Colonic mucosa (tissue), 4 donors: ENCODE data around the gene IRGC. TPM values are rescaled to one million over a fixed set of nuclear protein-coding genes. Genes with fewer than 3 reads are reported as not detected.
A peak's percentile ranks its signal among the peaks of the same experiment; 100 is the strongest.

Source experiments
- DNase-seq: peaks from one replicate; pipeline ENCODE4 v3.0.0-alpha.2; 2020
- H3K27ac ChIP-seq: fragments of 200-600 bp; one replicate; pipeline ENCODE4 v1.8.0; 2021
- H3K27me3 ChIP-seq: fragments of 200-600 bp; one replicate; pipeline ENCODE4 v1.8.0; 2021
- H3K36me3 ChIP-seq: fragments of 200-600 bp; one replicate; pipeline ENCODE4 v1.8.0; 2021
- H3K4me1 ChIP-seq: fragments of 200-600 bp; one replicate; pipeline ENCODE4 v1.8.0; 2021; ENCODE audit warnings: mild to moderate bottlenecking
- H3K4me3 ChIP-seq: fragments of 200-600 bp; one replicate; pipeline ENCODE4 v1.8.0; 2021
- H3K9ac ChIP-seq, 2 donors: one replicate each; pipeline ENCODE4 v1.7.0; 2013; ENCODE audit warnings: control low read depth in 2 of 2, low read depth in 2 of 2, low read length in 2 of 2
- H3K9me3 ChIP-seq: fragments of 200-600 bp; one replicate; pipeline ENCODE4 v1.8.0; 2021
- intact Hi-C: fragments of 100-400 bp; cut with DNase I; formaldehyde crosslinking; loops from one replicate; pipeline ENCODE4 v1.14.1; 2022
- total RNA-seq, 2 donors: library from RNA; stranded (reverse); fragmentation: NEBNext Ultra II Directional in 1 of 2; extraction: Animal tissue kit (Norgen Biotek cat#: 25700) in 1 of 2; gene quantifications; one replicate each; pipeline ENCODE4 v1.2.1, GENCODE V29; 2021
- TF ChIP-seq, protein P1 (sequence below): fragments of 200-600 bp; IDR thresholded peaks from one replicate; pipeline ENCODE4 v1.8.0; 2022; ENCODE audit warnings: antibody characterized with exemption, mild to moderate bottlenecking
- donor health status: healthy.
- donor health status: DM: no; HTN: no; CAD: no.
- donor health status: DM: no; HTN: no; CAD: no.

IRGC gene
- total RNA-seq, 2 donors from 2014 or later, result not detected

DNA sequence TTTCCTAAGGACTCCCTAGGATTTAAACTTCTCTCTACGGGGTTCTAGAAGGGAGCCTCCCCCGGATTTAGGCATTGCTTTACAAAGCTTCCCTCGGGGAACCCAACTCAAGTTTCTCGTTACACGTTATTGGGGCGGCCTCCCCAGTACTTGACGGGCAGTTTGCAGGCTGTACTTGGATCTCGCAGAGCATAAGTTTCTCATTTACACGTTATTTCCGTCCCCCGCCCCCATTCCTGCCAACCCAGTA, 38.3 kb downstream of the IRGC start:
- no peaks in the 10 kb centered on the region for H3K27me3 ChIP-seq
- H3K36me3 ChIP-seq, result peaks cover 7% of the 10 kb centered on the region
- H3K9ac ChIP-seq, result peak overlapping the region; percentile 92 to 93
- peaks cover 8% of the 10 kb centered on the region for H3K4me1 ChIP-seq
- no peaks in the 10 kb centered on the region for H3K9me3 ChIP-seq
- peak overlapping the region; percentile 75 for H3K4me3 ChIP-seq
- DNase-seq, result no peak
- peak overlapping the region; percentile 100 for H3K27ac ChIP-seq
- TF ChIP-seq, protein P1, sequence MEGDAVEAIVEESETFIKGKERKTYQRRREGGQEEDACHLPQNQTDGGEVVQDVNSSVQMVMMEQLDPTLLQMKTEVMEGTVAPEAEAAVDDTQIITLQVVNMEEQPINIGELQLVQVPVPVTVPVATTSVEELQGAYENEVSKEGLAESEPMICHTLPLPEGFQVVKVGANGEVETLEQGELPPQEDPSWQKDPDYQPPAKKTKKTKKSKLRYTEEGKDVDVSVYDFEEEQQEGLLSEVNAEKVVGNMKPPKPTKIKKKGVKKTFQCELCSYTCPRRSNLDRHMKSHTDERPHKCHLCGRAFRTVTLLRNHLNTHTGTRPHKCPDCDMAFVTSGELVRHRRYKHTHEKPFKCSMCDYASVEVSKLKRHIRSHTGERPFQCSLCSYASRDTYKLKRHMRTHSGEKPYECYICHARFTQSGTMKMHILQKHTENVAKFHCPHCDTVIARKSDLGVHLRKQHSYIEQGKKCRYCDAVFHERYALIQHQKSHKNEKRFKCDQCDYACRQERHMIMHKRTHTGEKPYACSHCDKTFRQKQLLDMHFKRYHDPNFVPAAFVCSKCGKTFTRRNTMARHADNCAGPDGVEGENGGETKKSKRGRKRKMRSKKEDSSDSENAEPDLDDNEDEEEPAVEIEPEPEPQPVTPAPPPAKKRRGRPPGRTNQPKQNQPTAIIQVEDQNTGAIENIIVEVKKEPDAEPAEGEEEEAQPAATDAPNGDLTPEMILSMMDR, result no peak
- intact Hi-C loops, result no loop called here

DNA sequence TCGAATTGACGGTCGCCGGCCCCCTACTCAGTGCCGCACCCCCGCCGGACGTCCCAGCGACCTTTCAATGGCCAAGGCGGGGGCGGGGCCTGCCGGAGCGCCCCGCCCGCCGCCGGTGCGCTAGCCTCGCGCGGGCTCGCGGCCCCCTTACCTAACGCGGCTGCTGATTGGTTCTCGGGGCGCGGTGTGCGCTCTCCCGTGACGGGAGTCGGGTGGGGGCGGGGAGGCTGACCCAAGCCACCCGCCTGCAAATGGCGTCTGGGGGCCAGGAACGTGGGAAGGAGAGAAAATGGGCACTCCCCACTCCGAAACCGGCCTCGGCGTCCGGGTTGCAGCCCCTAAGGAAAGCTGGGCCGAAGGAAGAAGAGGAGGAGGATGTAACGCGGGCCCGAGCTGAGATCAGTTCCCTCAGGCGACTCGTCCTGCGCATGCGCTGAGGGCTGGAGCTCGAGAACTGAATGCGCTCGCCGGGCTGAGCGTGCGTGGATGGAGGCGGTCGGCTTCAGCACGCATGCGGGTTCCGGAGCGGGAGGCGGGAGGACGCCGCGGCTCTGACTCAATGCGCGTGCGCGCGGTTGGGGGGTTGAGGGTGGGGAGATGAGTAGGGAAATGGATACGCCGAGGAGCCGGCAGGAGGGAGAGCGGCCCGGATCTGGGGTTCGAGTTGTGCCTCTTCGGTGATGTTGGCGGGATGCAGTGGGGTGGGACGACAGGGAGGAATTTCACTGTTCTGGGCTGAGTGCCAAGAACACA, 38.8 kb downstream of the IRGC start, which contains the start of gene SMG9:
SMG9 (minus strand) TSS at position 460 of the 753 bp plus-strand sequence. CDS start 4,221 bp downstream, outside the sequence.
- Histone ChIP-seq H3K27me3 (no peaks in the 10 kb centered on the region), H3K36me3 (peaks cover 5% of the 10 kb centered on the region), H3K9me3 (no peaks in the 10 kb centered on the region), H3K27ac (peak within 1 kb of the TSS; percentile 100), H3K9ac (peak within 1 kb of the TSS; percentile 92 to 93), H3K4me3 (peak within 1 kb of the TSS; percentile 75), H3K4me1 (peaks cover 8% of the 10 kb centered on the region)
- TF ChIP-seq, protein P1, result no peak
- DNase-seq, result peak; percentile 98
- intact Hi-C loops, result no loop called here

DNA sequence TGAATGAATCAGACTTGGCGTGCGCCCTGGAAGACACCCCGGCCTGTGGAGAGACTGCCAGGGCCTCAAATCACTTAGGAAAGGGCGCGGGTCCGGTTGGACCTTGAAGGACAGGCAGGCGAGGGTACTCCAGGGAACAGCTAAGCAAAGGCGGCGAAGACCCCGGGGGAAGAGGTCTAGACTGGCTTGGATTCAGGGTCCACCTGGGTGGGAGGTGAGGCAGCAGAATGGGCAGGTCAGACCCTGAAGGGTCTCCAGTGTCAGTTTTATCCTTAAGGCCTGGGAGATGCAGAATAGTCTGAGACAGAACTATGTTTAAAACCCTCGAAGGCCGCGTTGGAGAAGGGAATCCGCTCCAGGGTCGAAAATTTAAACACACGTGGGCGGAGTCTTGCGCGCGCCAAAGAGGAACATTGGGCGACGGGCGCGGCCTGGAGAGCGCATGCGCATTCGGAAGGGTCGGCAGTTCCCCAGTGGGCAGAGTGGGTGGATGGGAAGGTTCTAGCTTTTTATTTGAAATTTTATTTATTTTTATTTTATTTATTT, 39.5 kb downstream of the IRGC start:
- H3K27me3 ChIP-seq, result no peaks in the 10 kb centered on the region
- H3K4me3 ChIP-seq, result peak overlapping the region; percentile 75
- no peaks in the 10 kb centered on the region for H3K36me3 ChIP-seq
- peak; percentile 90 for DNase-seq
- TF ChIP-seq, protein P1, result no peak
- H3K9me3 ChIP-seq, result no peaks in the 10 kb centered on the region
- H3K27ac ChIP-seq, result peak overlapping the region; percentile 100
- intact Hi-C loops, result no loop called here
- peaks cover 8% of the 10 kb centered on the region for H3K4me1 ChIP-seq
- H3K9ac ChIP-seq, result peak overlapping the region; percentile 92 to 93

DNA sequence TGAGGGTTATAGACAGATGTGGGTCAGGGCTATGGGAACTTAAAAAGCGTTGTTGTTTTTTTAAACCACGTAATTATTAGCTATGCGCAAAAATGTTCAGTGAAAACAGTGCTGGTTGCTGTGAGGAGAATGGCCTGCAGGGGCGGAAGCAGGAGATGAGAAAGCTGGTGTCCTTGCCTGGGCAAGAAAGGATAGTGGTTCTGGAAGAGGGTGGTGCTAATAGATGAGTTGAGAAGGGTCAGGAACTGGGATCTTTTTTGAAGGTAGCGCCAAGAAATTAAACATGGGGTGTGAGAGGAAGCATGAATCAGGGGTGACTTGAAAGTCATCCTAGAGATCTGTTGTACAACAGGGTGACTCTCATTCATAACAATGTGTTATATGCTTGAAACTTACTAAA, 43.6 kb downstream of the IRGC start:
- TF ChIP-seq, protein P1, result no peak
- Histone ChIP-seq H3K4me3 (no peak overlapping the region), H3K36me3 (no peaks in the 10 kb centered on the region), H3K9ac (no peak overlapping the region), H3K4me1 (peaks cover under 1% of the 10 kb centered on the region), H3K27me3 (no peaks in the 10 kb centered on the region), H3K27ac (no peak overlapping the region), H3K9me3 (no peaks in the 10 kb centered on the region)
- intact Hi-C loops, result no loop called here
- DNase-seq, result no peak

DNA sequence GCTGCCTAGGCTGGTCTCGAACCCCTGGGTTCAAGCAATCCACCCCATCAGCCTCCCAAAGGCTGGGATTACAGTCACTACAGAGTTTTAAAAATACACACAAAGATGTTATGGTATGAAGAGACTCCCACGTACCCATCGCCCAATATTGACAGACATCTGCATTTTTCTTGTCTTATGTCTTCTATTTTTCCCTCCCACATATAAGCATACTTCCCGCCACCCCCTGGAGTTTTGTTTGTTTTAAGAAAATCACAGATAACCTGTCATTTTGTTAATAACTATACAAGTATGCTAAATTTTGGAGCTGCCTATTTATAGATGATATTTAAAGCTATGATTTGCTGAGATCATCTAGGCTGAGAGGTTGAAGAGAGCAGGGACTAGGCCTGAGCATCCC, 45.1 kb downstream of the IRGC start:
- Histone ChIP-seq H3K27me3 (no peaks in the 10 kb centered on the region), H3K4me1 (peaks cover 13% of the 10 kb centered on the region), H3K9me3 (no peaks in the 10 kb centered on the region), H3K4me3 (no peak overlapping the region), H3K27ac (no peak overlapping the region), H3K36me3 (no peaks in the 10 kb centered on the region), H3K9ac (no peak overlapping the region)
- TF ChIP-seq, protein P1, result no peak
- intact Hi-C loops, result no loop called here
- DNase-seq, result no peak
